Glutamatergic neuron (in vitro differentiated cells): ENCODE data around the gene APOL1. TPM values are rescaled to one million over a fixed set of nuclear protein-coding genes. Genes with fewer than 3 reads are reported as not detected.

ENCODE experiments used
- DNase-seq: peaks from one replicate; pipeline ENCODE4 v3.0.0; 2022
- H3K27ac Mint-ChIP-seq: one replicate; pipeline ENCODE4 v1.8.0; 2020; ENCODE audit warnings: mild to moderate bottlenecking, mixed read lengths, inconsistent platforms; ENCODE audit not compliant: unreplicated experiment
- H3K27me3 Mint-ChIP-seq: one replicate; pipeline ENCODE4 v1.8.0; 2020; ENCODE audit warnings: mild to moderate bottlenecking, moderate library complexity, mixed read lengths, inconsistent platforms; ENCODE audit not compliant: unreplicated experiment
- H3K36me3 Mint-ChIP-seq: one replicate; pipeline ENCODE4 v1.8.0; 2020; ENCODE audit warnings: mild to moderate bottlenecking, mixed read lengths, inconsistent platforms; ENCODE audit not compliant: unreplicated experiment
- H3K4me1 Mint-ChIP-seq: one replicate; pipeline ENCODE4 v1.8.0; 2020; ENCODE audit warnings: mild to moderate bottlenecking, low read depth, mixed read lengths, inconsistent platforms; ENCODE audit not compliant: unreplicated experiment
- H3K4me3 Mint-ChIP-seq: one replicate; pipeline ENCODE4 v1.8.0; 2020; ENCODE audit warnings: mild to moderate bottlenecking, mixed read lengths, inconsistent platforms; ENCODE audit not compliant: unreplicated experiment
- H3K9me3 Mint-ChIP-seq: one replicate; pipeline ENCODE4 v1.8.0; 2020; ENCODE audit warnings: mild to moderate bottlenecking, moderate library complexity, mixed read lengths, inconsistent platforms; ENCODE audit not compliant: unreplicated experiment
- total RNA-seq: library from RNA; stranded (reverse); fragmentation: NEBNext Ultra II Directional; extraction: Animal tissue kit (Norgen Biotek cat#: 25700); gene quantifications from one replicate; pipeline ENCODE4 v1.2.1, GENCODE V29; 2021; ENCODE audit not compliant: unreplicated experiment
- TF ChIP-seq, protein P1 (sequence below): fragments of 200-600 bp; sonication (generic); IDR thresholded peaks from one replicate; pipeline ENCODE4 v1.5.0; 2021; ENCODE audit not compliant: partially characterized antibody, unreplicated experiment

Gene APOL1
- total RNA-seq, 1 donor from 2014 or later = not detected

DNA sequence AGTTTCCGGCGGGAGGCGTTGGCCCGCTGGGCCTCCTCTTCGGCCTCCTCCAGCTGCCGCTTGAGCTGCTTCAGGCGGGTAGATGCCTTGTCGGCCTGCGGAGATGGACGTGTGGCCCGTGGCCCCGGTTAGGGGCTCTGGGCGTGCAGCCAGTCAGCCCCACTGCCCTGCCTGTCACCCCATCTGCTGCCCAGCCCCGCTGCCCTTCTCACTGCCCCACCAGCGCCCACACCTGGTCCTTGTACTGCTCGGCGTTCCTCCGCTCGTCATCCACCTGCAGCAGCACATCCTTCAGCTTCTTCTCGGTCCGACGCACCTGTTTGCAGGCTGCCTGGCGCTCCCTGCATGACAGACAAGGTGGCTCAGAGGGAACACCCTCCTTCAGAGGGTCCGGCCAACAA lies 31.2 kb downstream of the APOL1 start:
- TF ChIP-seq, protein P1, sequence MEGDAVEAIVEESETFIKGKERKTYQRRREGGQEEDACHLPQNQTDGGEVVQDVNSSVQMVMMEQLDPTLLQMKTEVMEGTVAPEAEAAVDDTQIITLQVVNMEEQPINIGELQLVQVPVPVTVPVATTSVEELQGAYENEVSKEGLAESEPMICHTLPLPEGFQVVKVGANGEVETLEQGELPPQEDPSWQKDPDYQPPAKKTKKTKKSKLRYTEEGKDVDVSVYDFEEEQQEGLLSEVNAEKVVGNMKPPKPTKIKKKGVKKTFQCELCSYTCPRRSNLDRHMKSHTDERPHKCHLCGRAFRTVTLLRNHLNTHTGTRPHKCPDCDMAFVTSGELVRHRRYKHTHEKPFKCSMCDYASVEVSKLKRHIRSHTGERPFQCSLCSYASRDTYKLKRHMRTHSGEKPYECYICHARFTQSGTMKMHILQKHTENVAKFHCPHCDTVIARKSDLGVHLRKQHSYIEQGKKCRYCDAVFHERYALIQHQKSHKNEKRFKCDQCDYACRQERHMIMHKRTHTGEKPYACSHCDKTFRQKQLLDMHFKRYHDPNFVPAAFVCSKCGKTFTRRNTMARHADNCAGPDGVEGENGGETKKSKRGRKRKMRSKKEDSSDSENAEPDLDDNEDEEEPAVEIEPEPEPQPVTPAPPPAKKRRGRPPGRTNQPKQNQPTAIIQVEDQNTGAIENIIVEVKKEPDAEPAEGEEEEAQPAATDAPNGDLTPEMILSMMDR = no peak
- Mint-ChIP-seq H3K27ac (no peak overlapping the region), H3K36me3 (peaks cover 9% of the 10 kb centered on the region), H3K4me1 (peaks cover 2% of the 10 kb centered on the region), H3K27me3 (peaks cover 4% of the 10 kb centered on the region), H3K4me3 (no peak overlapping the region), H3K9me3 (peaks cover 4% of the 10 kb centered on the region)
- no peak for DNase-seq

DNA sequence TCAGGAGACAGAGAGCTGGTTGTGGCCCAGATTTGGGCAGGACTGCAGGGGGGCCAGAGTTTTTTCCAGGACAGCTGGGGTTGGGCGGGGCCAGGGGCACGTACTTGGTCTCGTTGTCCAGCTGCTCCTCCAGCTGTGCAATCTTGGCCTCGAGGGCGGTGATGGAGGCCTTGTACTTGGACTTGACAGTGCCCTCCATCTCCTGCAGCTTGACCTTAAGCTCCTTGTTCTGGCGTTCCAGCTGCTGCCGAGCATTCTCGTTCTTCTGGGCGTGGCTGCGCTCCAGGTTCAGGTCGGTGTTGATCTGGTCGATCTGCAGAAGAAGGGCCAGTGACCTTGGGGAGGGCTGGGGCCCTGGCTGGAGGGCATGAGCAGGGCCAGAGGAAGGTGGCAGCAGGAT lies 32.1 kb downstream of the APOL1 start:
- Mint-ChIP-seq H3K27me3 (peaks cover 4% of the 10 kb centered on the region), H3K4me3 (no peak overlapping the region), H3K9me3 (peaks cover 10% of the 10 kb centered on the region), H3K4me1 (peaks cover 2% of the 10 kb centered on the region), H3K27ac (no peak overlapping the region), H3K36me3 (peaks cover 10% of the 10 kb centered on the region)
- no peak for DNase-seq
- TF ChIP-seq, protein P1 = no peak

GRCh38 chr22:36285545-36285944 lies 32.6 kb downstream of the APOL1 start:
- peaks cover 4% of the 10 kb centered on the region for H3K27me3 Mint-ChIP-seq
- no peak overlapping the region for H3K4me3 Mint-ChIP-seq
- DNase-seq = no peak
- peaks cover 10% of the 10 kb centered on the region for H3K9me3 Mint-ChIP-seq
- peaks cover 2% of the 10 kb centered on the region for H3K4me1 Mint-ChIP-seq
- H3K27ac Mint-ChIP-seq = no peak overlapping the region
- TF ChIP-seq, protein P1 = no peak
- peaks cover 11% of the 10 kb centered on the region for H3K36me3 Mint-ChIP-seq

DNA sequence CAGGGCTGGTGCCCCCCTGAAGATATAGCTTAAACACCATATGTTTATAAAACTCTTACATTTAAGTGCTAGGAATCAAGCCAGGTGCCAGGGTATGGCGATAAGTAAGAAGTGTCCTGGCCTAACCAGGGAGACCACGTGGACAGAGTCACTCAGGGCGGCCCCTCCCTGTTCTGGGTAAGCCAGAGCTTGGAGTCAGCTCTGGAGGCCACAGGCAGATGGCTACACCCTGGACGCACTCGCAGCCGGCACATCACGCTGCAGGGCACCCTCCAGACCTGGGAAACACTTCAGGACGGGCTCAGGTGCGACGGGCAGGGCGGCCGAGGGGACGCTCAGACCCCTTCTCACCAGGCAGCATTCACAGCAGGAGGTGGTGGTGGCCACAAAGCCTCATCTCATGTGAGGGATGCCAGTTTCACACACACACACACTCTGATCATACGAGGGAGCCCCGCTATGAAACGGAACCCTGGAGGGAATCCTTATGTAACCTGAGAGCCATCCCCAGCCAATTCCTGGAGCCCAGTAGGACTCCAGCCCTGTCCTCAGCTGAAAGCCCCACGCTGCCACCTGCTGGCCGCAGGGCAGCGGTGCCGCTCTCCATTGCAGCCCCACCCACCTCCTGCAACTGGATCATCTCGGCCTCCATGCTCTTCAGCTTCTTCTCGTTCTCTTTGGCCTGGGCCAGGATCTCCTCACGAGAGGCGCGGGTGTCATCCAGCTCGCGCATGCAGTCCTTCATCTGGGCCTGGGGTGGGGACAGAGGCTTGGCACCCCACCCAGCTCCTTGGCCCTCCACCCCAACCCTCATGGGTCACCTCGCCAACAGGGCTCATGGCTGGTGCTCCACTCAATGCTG lies 33.4 kb downstream of the APOL1 start:
- peaks cover 11% of the 10 kb centered on the region for H3K36me3 Mint-ChIP-seq
- H3K27ac Mint-ChIP-seq = no peak overlapping the region

More for the DNA sequence above, 33.4 kb downstream of the APOL1 start:
- Mint-ChIP-seq H3K9me3 (peaks cover 10% of the 10 kb centered on the region), H3K4me1 (peaks cover 2% of the 10 kb centered on the region), H3K4me3 (no peak overlapping the region), H3K27me3 (peaks cover 4% of the 10 kb centered on the region)
- DNase-seq = peak; percentile 89
- TF ChIP-seq, protein P1 = peak; percentile 95
